Stimulated activated naive CD8-positive, alpha-beta T cell treated with anti-CD3 and anti-CD28 coated beads, Interleukin-15, Interleukin-2, amounts not matched to agents 100 U/mL and 50 U/mL, for 24 hours (primary cell): ENCODE measurements around the gene SHC4.
"Not testable (repeated sequence)": the region's sequence is repeated elsewhere in the genome, so short reads cannot be mapped to it uniquely, and the experiment has no call there.

Experiments used
- ATAC-seq: fragments of 150-1000 bp; cut with Tn5 transposase; one replicate; pipeline ENCODE4 v1.10.0; 2021
- DNase-seq: peaks from one replicate; pipeline ENCODE4 v3.0.0; 2021

Gene SHC4

DNA sequence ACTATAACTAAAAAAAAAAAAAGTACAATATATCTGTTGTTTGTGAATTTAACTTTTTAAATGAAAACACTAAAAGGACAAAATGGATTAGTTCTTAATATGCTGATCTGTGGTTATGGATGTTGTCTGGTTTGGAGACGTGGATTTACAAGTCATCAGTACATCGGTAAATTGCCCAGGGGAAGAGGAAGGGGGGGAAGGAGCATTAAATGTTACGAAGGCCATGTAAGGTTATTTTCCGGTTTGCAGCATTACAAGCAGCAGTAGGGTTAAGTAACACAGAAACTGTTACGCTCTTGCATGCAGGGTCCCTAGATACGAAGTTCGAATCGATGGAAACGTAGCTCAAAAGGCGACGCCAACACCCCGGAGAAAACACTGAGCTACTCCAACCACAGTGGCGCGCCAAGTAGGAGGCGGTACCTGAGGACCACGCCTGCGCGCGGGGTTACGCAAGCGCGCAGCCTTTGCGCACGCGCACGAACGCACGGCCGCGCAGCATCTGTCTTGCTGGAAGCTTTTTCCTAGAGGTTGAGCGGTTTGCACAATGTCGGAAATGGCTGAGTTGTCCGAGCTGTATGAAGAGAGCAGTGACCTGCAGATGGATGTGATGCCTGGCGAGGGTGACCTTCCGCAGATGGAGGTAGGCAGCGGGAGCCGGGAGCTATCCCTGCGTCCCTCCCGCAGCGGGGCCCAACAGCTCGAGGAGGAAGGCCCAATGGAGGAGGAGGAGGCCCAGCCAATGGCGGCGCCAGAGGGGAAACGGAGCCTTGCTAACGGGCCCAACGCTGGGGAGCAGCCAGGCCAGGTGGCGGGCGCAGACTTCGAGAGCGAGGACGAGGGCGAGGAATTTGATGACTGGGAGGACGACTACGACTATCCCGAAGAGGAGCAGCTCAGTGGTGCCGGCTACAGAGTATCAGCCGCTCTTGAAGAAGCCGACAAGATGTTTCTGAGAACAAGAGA, 85.8 kb downstream of the SHC4 start, which contains the start of gene EID1:
EID1 (plus strand) TSS at position 505 of the 966 bp plus-strand sequence; CDS start at position 548, 43 bp downstream.
- ATAC-seq (peak; percentile 93), DNase-seq (peak; percentile 93)

DNA sequence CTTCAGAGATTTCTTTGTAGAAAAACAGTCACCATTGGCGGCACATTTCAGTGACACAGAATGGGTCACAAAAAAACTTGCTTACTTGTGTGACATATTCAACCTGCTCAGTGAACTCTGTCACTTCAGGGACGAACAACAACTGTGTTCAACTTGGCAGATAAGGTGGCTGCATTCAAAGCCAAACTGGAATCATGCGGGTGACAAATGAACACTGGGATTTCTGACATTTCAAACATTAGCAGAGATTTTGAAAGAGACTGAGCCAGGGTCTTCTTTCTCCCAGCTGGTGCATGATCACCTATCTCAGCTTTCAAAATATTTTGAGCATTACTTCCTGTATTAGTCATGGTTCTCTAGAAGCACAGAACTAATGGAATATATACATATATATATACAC, 87.7 kb downstream of the SHC4 start:
- DNase-seq (no peak), ATAC-seq (no peak)

DNA sequence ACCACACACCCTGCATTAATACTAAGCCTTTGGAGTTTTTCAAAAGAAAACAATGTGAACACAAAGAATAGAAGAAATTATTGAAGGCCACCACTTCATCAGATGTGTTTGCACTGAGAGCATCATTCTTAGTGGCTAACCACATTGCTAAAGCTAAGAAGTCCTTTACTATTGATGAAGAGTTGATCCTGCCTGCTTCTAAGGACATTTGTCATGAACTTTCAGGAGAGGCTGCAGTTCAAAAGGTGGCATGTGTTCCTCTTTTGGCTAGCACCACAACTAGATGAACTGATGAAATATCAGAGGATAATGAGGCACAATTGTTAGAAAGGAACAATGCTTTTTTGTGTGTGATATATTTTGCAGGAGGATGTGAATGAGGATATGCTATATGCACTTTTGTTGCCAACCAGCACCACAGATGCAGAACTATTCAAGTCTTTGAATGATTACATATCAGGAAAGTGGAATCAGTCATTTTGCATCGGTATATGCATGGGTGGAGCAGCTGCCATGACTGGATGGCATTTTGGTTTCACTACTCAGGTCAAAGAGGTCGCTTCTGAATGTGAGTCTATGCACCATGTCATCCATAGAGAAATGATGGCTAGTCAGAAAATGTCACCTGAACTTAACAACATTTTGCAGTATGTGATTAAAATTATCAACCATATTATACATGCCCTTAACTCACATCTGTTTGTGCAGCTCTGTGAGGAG, 88.3 kb downstream of the SHC4 start:
- DNase-seq (no peak), ATAC-seq (no peak)

DNA sequence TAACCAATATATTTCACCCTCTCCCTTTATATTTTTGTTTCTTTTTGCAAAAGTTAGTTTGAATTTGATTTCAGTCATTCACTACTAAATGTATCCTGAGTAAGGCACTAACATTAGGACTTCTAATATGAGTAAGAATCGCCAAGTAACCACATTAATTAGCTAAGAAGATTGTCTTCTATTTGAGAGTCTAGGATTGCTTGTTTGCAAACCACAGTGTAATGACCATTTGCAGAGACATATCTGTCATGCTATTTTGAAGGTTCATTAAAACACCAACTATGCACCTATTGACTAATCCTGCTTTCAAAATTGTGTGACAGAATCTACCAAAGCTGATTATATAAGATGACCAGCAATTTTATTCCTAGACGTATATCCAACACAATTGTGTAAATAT, 91.1 kb downstream of the SHC4 start:
- ATAC-seq: no peak

DNA sequence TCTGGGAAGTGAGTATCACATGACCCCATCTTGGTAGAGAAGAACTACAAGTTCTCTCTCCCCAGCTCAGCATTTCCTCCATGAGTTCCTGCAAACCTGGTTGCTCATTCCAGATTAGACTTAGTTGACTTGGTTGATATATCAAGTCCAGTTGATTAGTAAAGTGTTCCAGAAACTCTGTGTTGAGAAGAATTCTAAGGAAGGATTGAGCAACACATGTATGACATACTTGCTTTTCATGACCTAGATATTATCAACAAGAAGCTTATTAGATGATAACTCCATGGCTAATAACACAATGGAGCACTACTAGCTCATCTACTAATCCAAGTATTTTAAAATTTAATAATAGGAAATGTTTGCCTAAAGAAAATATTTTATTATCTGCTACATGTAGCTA, 92.2 kb downstream of the SHC4 start:
- DNase-seq: no peak
- no peak for ATAC-seq

More for the DNA sequence above, 91.1 kb downstream of the SHC4 start:
- no peak for DNase-seq

DNA sequence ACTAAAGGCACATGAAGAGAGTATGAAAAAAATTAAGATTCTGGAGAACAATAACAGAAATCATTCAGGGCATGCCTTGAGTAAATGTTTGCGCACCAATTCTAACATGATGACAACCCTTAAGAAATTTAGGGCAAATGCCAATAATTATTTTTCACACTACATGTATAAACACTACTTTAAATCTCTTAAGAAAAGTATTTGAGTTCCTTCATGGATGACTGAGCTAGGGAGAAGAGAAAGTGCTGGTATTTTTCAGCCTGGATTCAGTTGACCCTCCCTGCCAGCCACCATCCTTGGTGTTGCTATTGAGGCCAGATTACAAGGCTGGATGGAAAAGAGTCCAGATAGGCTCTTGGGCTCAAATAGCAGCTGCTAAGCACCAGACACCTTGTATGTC, 93.8 kb downstream of the SHC4 start:
- ATAC-seq (no peak), DNase-seq (no peak)

DNA sequence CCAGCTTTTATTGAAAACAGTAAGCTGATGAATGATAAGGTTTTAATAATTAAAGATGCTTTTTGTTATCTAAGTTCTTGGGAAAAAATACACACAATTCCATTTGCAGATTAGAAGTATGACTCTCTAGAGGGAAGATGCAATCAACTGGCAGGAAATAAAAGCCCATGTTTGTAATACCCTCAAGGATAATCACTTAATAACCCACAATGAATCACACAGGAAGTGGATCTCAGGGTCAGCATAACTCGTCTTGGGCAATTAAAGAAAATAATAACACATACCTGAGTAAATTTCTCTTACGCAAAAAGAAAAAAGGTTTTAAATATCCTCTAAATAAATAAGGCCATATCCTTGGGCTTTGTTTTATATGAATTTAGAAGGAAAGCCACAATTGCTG, 95.2 kb downstream of the SHC4 start:
- DNase-seq (no peak), ATAC-seq (no peak)

DNA sequence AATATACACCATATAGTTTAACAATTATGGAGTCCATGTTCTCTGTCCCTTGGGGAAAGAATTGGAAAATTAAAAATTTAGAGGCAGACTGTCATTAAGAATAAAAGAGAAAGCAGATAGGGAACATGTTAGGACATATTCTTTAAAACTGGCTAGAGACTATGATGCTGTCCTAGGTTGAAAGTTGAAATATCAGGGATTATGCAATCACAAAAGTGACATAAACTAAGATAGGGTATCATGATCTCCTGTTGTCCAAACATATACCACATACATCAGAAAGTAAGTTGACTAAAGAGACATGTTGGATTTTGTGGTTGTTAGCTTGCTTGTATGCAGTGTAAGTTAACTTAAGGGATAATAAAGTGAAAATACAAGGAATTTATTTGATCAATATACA, 95.7 kb downstream of the SHC4 start:
- ATAC-seq (no peak), DNase-seq (no peak)

DNA sequence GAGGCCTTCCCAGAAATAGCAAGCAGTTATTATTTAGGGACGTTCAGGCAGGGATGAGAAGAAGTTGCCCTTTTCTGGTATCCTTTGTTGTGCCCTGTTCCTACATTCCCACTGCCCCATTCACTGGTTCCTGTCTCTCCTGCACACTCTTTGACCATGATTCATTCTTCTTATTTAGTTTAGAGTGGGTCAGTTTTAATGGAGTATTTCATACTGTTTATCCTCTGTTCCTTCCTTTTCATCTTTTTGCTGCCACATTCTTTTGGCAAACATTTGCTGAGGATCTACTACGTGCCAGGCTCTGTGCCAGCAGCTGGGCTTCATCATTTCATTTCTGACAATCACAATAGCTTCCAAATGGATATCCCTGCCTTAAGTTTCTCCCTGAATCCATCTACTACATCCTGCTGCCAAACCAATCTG, 97.6 kb downstream of the SHC4 start:
- DNase-seq: no peak
- ATAC-seq: no peak

DNA sequence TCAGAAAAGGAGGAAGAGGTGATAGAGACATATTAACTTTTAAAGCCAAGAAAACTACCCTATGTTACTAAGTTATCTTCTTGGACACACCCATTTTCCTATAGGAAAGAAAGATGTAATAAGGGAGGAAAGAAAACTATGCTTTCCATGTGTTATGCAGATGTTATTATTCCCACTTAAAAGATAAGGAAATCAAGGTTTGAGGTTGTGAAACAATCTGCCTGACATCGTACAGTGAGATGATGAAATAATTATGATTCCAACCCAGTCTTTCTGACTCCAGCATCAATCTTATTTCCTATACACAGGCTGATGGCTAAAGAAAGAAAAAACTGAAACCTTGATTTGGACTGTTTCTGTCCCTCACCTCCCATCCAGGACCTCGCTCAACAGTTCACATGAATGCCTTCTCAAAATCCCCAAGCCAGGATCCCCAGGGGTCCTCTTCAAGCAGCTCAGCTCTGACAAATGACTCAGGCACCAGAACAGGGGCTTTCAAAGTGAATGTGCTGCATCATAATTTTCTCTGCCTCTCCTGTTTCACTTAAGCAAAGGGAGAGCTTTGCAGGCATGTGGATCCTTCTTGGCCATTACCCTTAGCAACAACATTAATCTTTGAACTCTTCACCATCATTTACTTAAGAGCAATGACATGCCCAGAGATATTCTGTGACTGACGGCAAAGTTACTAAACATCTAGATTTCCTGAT, 98.2 kb downstream of the SHC4 start:
- DNase-seq (no peak), ATAC-seq (no peak)

DNA sequence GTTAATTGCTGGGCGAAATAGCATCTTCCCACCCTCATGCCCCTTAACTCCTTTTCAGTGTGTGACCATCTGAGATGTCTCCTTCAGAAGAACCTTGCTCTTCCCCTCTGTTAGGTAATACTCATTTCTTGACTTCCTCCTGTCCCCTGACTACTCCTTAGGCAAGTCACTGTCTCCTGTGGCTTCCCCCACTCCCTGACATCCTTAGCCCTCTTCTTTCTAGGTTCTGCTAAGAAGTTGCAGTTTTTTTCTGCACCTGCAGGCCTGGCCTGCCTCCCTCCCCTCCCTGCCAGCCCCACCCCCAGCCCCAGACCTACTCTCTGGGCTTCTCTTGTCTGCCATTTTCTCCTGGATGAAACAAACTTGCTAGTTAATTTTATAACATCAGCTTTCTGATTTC, 101.0 kb downstream of the SHC4 start:
- DNase-seq (peak; percentile 22), ATAC-seq (peak; percentile 80)

DNA sequence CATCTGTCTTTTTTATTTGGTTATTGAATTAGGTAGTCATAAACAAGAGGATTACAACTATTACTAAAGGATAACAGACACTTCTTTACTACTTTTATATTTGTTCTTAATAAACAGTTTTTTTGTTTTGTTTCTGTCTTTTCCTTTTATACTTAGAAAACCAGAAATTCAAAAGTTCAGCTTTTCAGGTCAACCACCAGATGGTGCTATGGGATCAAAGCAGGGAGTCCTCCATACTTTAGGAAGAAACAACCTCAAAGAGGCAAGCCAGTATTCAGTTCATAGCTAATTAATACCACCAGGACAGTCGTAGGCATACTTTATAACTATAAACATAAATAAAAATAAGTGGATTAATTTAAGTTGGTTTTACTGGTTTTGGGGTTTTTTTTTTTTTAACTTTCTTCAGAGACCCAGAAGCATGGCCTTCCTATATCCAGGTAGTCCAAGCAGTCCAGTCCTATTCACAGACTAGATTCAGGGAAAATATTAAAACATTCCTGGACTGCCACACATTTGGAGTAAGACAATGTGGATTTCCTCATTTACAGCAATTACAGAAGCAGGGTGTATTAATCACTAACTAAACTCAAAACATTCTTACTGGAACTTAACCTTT, 101.8 kb downstream of the SHC4 start:
- ATAC-seq (peak; percentile 59), DNase-seq (peak; percentile 45)

DNA sequence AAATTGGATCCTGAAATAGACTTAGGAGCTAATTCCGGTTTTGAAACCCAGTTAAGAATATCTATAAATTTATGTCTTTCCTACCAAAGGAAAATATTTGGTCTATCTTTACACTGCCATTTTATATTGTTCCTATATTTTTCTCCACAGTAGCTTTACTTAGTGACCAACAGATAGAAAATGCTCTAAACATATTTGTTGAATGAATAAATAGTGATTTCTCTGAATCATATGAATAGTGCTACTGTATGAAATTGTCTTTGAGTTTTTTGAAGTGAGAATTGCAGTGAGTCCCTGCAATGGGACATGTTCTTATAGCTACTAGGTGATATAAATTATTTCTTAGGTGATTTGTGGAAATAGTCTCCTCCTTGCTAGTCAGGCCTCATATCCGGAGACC, 104.3 kb downstream of the SHC4 start:
- DNase-seq: no peak
- ATAC-seq: no peak

DNA sequence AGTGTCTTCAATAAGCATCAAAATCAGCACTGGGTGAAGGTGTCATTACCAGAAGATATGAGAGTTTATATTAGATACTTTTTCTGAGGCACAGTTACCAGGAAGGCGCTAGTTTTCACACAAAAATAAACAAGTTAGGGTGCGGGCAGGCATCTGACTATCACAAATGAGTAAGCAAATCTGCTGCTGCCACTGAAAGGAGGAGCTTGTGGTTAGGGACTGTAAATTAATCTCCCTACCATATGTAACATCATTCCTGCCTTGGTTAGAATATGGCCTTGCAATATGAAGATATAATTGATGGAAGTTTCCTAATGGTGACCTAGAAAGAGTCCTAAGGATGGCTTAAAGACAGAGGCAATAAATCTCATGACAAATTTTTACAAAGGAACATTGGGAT, 105.3 kb downstream of the SHC4 start:
- no peak for ATAC-seq
- no peak for DNase-seq

DNA sequence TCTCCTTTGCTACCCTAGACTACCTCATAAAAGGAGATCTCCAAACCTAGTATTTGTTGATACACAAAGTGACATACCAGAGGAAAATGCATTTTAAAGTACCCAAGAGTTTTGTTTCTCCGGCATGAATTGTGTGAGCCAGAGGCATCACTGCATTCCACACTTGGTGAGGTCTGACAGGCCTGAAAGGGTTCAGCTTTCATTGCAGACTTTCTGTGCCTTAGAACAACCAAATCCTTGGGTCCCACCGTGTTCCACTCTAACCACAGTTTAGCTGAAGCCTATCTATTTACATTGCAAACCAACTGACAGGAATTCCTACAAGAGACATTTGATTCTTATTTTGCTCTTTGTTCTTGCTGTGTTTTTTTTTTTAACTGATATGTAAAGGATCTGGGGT, 106.8 kb downstream of the SHC4 start:
- ATAC-seq (no peak), DNase-seq (no peak)

DNA sequence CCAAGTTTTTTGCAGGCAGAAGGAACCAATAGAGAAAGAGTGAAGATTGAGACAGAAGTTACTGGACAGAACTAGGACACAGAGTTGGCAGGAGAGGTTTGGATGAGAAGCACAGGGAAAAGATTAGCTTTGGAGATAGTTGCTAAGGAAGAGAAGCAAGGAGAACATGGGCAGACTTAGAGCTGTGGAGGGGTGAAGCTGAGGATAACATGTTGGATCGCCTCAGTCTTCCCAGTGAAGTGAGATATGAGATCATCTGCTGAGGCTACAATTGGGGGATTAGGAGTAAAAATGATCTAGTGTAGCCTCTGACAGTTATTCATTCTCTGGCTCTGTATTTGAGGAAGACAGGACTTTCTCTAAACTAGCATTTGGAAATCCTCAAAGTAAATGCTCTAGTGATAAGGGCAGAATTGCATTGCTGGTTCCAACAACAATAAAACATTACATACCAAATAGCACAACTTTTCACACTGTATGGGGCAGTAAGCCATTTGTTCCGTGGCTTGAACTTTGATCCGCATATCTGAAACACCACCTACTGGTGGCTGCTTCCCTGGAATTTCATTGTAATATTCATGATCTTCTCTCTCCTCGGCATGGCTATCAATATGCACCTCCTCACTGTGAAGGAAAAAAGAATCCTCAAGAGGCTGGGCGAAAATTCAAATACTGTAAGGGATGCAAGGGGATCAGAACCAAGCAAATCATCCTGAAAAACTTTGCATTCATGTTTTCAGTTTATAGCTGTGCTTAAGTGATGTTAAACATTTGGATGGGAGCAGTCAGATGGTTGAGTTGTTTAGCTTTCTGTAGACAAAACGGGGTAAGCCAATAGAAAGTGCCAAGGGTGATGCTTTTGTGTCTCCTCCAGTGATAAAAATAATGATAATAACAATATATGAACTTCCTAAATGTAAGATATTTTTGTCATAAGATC, 107.9 kb downstream of the SHC4 start:
- no peak for DNase-seq

DNA sequence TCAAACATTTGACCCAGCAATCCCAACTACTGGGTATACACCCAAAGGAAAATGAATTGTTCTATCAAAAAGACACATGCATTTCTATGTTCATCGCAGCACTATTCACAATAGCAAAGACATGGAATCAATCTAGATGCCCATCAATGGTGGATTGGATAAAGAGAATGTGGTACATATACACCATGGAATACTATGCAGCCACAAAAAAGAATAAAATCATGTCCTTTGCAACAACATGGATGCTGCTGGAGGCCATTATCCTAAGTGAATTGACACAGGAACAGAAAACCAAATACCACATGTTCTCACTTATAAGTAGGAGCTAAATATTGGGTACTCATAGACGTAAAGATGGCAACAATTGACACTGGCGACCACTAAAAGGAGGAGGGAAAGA, 109.3 kb downstream of the SHC4 start:
- not testable (repeated sequence) for DNase-seq, ATAC-seq

More for the DNA sequence above, 107.9 kb downstream of the SHC4 start:
- ATAC-seq: no peak

DNA sequence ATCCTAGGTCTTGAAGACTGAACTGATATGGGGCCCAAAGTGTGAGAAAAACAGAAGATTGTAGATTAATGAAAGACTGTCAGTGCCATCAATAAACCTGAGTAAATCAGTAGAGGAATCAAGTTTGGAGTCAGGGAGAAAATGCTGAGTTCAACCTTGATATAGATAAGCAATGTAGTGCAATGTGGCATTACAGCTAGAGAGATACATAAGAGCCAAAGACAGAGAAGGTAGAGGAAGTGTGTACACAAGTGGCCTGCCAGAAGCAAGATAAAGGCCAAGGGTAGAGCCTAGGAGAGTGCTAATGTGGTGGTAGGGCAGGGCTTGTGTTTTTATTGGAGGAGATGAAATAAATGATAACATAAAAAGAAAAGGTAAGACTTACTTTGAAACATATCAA, 111.8 kb downstream of the SHC4 start:
- ATAC-seq (no peak), DNase-seq (no peak)

DNA sequence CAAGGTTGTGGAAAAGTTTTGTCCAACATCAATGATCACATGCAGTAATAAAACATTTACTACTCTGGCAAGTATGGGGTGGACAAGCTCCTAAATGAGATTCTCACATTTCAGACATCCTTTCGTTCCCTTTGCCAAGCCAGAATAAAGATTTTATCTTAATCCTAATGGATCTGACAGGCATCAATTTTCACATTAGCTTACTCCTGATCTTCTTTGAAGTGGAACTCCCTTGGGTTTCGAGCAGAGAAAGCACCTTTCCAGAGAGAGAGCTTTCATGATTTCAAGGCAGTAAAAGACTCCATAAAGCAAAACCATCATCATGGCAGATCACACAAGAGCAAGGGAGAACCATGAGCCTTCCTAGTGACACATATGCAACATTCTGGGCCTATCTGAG, 113.1 kb downstream of the SHC4 start:
- DNase-seq (no peak), ATAC-seq (no peak)

DNA sequence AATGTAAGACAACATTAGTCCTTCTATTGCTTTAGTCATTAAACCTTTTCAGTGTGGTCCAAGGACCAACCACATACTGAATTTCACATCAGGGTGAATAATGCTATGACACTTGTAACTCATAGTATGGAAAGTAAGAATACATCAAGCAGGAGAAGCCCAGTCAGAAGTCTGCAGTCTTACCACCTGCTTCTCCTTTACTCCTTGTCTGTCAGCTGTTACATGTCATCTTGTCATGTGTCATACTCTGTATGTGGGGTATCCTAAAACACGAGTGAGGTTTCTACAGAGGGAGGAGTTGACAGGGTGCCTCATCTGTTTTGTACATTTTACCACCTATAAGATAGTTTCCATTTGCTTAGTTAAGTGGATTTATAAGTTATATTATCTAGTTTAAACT, 118.6 kb downstream of the SHC4 start:
- ATAC-seq: peak; percentile 61

DNA sequence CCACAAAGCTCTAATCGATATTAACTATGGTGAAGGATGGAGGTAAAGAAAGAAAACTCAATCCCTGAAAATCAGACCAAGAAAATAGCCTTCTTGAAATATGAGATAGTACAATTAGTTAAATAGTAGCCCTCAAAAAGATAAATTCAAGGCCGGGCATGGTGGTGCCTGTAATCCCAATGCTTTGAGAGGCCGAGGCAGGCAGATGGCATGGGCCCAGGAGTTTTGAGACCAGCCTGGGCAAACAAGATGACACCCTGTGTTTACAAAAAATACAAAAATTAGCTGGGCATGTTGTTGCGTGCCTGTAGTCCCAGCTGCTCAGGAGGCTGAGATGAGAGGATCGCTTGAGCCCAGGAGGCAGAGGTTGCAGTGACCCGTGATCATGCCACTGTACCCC, 121.2 kb downstream of the SHC4 start:
- ATAC-seq (no peak), DNase-seq (no peak)

More for the DNA sequence above, 118.6 kb downstream of the SHC4 start:
- no peak for DNase-seq
